IMR-90 (cell line): ENCODE measurements around the gene MAN1C1. TPM values are rescaled to one million over a fixed set of nuclear protein-coding genes. Genes with fewer than 3 reads are reported as not detected.

ENCODE experiments used
- ATAC-seq: fragments of 200-7000 bp; cut with Tn5 transposase; 2 replicates; pipeline ENCODE4 v1.9.1; 2020; ENCODE audit warnings: low read depth, mild to moderate bottlenecking, moderate library complexity
- BruUV-seq: library from RNA; stranded (reverse); fragments of 400-500 nt; replicated peaks from 2 replicates; lab custom pipeline; 2021; lab: Mats Ljungman, UMichigan
- CTCF ChIA-PET: fragments of 300-600 bp; formaldehyde crosslinking; extraction: SDS; loops from one replicate; lab custom pipeline; 2021; ENCODE audit warnings: antibody characterized with exemption; lab: Yijun Ruan, JAX
- POLR2A ChIA-PET: fragments of 300-600 bp; sonication (Branson Sonifier 250); formaldehyde crosslinking; loops from one replicate; lab custom pipeline; 2022; ENCODE audit warnings: antibody characterized with exemption; ENCODE audit not compliant: unreplicated experiment; lab: Charles Lee
- DNase-seq: peaks from one replicate; pipeline ENCODE4 v3.0.0; 2013
- H2AFZ ChIP-seq: replicated peaks from 2 replicates; pipeline ENCODE3; 2013; ENCODE audit warnings: low read length, mild to moderate bottlenecking; ENCODE audit not compliant: poor library complexity
- H2AK5ac ChIP-seq: 2 replicates; pipeline ENCODE4 v1.6.1; 2013; ENCODE audit warnings: low read depth, low read length, inconsistent platforms
- H2AK9ac ChIP-seq: replicated peaks from 2 replicates; pipeline ENCODE3; 2013; ENCODE audit warnings: mild to moderate bottlenecking, low read depth, low read length, moderate library complexity; ENCODE audit not compliant: poor library complexity
- H2BK120ac ChIP-seq: 2 replicates; pipeline ENCODE4 v1.6.1; 2013; ENCODE audit warnings: low read depth, low read length, inconsistent platforms
- H2BK15ac ChIP-seq: 3 replicates; pipeline ENCODE4 v1.6.1; 2013; ENCODE audit warnings: low read depth, low read length, inconsistent platforms
- H2BK20ac ChIP-seq: 2 replicates; pipeline ENCODE4 v1.6.1; 2013; ENCODE audit warnings: low read depth, mild to moderate bottlenecking, inconsistent platforms, low read length, moderate library complexity
- H2BK5ac ChIP-seq: 2 replicates; pipeline ENCODE4 v1.6.1; 2013; ENCODE audit warnings: mild to moderate bottlenecking, low read depth, low read length, inconsistent platforms; ENCODE audit not compliant: poor library complexity, severe bottlenecking
- H3K14ac ChIP-seq: replicated peaks from 2 replicates; pipeline ENCODE4 v1.6.1; 2013; ENCODE audit warnings: low read depth, low read length, inconsistent platforms
- H3K18ac ChIP-seq: 2 replicates; pipeline ENCODE4 v1.6.1; 2013; ENCODE audit warnings: low read depth, low read length, control low read depth
- H3K23ac ChIP-seq: 2 replicates; pipeline ENCODE4 v1.6.1; 2013; ENCODE audit warnings: low read depth, low read length, inconsistent platforms
- H3K27ac ChIP-seq: 2 replicates; pipeline ENCODE4 v1.5.1; 2013; ENCODE audit warnings: mild to moderate bottlenecking, control low read depth, low read length; ENCODE audit not compliant: insufficient read depth
- H3K27me3 ChIP-seq: 2 replicates; pipeline ENCODE4 v1.6.1; 2013; ENCODE audit warnings: low read length; ENCODE audit not compliant: control insufficient read depth, insufficient read depth
- H3K36me3 ChIP-seq: 2 replicates; pipeline ENCODE4 v1.6.1; 2013; ENCODE audit warnings: low read length, mixed read lengths; ENCODE audit not compliant: control insufficient read depth, insufficient read depth
- H3K4ac ChIP-seq: 2 replicates; pipeline ENCODE4 v1.6.1; 2013; ENCODE audit warnings: low read depth, low read length, inconsistent platforms
- H3K4me1 ChIP-seq: 2 replicates; pipeline ENCODE4 v1.6.1; 2013; ENCODE audit warnings: low read length, mixed read lengths; ENCODE audit not compliant: control insufficient read depth, insufficient read depth
- H3K4me2 ChIP-seq: 2 replicates; pipeline ENCODE4 v1.6.1; 2013; ENCODE audit warnings: low read depth, mild to moderate bottlenecking, control low read depth, low read length, moderate library complexity
- H3K4me3 ChIP-seq: 2 replicates; pipeline ENCODE4 v1.5.1; 2013; ENCODE audit warnings: low read depth, mild to moderate bottlenecking, control low read depth, low read length, moderate library complexity; ENCODE audit not compliant: insufficient read depth
- H3K56ac ChIP-seq: 2 replicates; pipeline ENCODE4 v1.6.1; 2013; ENCODE audit warnings: low read length, inconsistent platforms; ENCODE audit not compliant: insufficient read depth; ENCODE audit errors: extremely low read depth
- H3K79me1 ChIP-seq, 2 experiments: 2 replicates each; pipeline ENCODE4 v1.6.1; 2013; ENCODE audit warnings: low read length in 2 of 2, inconsistent platforms in 1 of 2, low read depth in 1 of 2
- H3K9ac ChIP-seq: 2 replicates; pipeline ENCODE4 v1.6.1; 2013; ENCODE audit warnings: low read depth, low read length, control low read depth
- H3K9me1 ChIP-seq: 2 replicates; pipeline ENCODE4 v1.6.1; 2013; ENCODE audit warnings: low read length, inconsistent platforms; ENCODE audit not compliant: insufficient read depth
- H3K9me3 ChIP-seq: 2 replicates; pipeline ENCODE4 v1.6.1; 2013; ENCODE audit warnings: low read length; ENCODE audit not compliant: control insufficient read depth, insufficient read depth
- H4K20me1 ChIP-seq: 2 replicates; pipeline ENCODE4 v1.6.1; 2013; ENCODE audit warnings: low read length, inconsistent platforms; ENCODE audit not compliant: insufficient read depth
- H4K5ac ChIP-seq: 2 replicates; pipeline ENCODE4 v1.6.1; 2013; ENCODE audit warnings: mild to moderate bottlenecking, low read depth, low read length, control low read depth
- H4K8ac ChIP-seq, 2 experiments: 2 replicates each; pipeline ENCODE4 v1.6.1; 2013; ENCODE audit warnings: low read depth in 2 of 2, low read length in 2 of 2, control low read depth in 1 of 2, inconsistent platforms in 1 of 2
- H4K91ac ChIP-seq: 2 replicates; pipeline ENCODE4 v1.6.1; 2013; ENCODE audit warnings: low read depth, low read length, inconsistent platforms; ENCODE audit not compliant: insufficient read depth
- BHLHE40 ChIP-seq: fragments of 150-350 bp; IDR thresholded peaks from 2 replicates; pipeline ENCODE4 v1.6.1; 2016; ENCODE audit warnings: mild to moderate bottlenecking, low read depth, low read length
- FOS ChIP-seq: fragments of 150-350 bp; IDR thresholded peaks from 2 replicates; pipeline ENCODE4 v1.6.1; 2016; ENCODE audit warnings: low read depth, low read length
- MXI1 ChIP-seq: IDR thresholded peaks from 2 replicates; pipeline ENCODE4 v1.6.1; 2012; ENCODE audit warnings: low read depth, mild to moderate bottlenecking, low read length, moderate library complexity, borderline replicate concordance
- NFE2L2 ChIP-seq: fragments of 150-350 bp; IDR thresholded peaks from 2 replicates; pipeline ENCODE4 v1.6.1; 2016; ENCODE audit warnings: low read depth, mild to moderate bottlenecking, low read length
- POLR2A ChIP-seq: IDR thresholded peaks from 2 replicates; pipeline ENCODE4 v1.6.1; 2012; ENCODE audit warnings: mild to moderate bottlenecking, low read depth, low read length
- RAD21 ChIP-seq: IDR thresholded peaks from 2 replicates; pipeline ENCODE4 v1.6.1; 2012; ENCODE audit warnings: low read length, improper control_type of control experiment
- RCOR1 ChIP-seq: IDR thresholded peaks from 2 replicates; pipeline ENCODE4 v1.6.1; 2012; ENCODE audit warnings: mild to moderate bottlenecking, low read length, improper control_type of control experiment; ENCODE audit not compliant: insufficient replicate concordance
- RFX5 ChIP-seq: IDR thresholded peaks from 2 replicates; pipeline ENCODE4 v1.8.0; 2012; ENCODE audit warnings: low read depth, mild to moderate bottlenecking, low read length, moderate library complexity
- WGBS, 2 experiments: methylation state at CpG; one replicate each; pipeline versions ENCODE4 v1.1.5 to v1.1.7; 2013; ENCODE audit warnings: missing lambda C conversion rate in 2 of 2; ENCODE audit not compliant: insufficient read length in 1 of 2; ENCODE audit errors: extremely low coverage in 2 of 2; 5-methylcytosine and 5-hydroxymethylcytosine counted together
- dilution Hi-C: fragments of 300-500 bp; cut with HindIII; formaldehyde crosslinking; loops from one replicate; pipeline ENCODE4 v1.14.3; 2018; ENCODE audit warnings: low sequenced_read_pairs; ENCODE audit not compliant: unreplicated experiment
- in situ Hi-C: fragments of 300-500 bp; cut with MboI; formaldehyde crosslinking; loops from 3 replicates; pipeline ENCODE4 v1.14.3; 2019; ENCODE audit warnings: low sequenced_read_pairs, inconsistent platforms, mixed read lengths
- intact Hi-C: fragments of 100-400 bp; cut with micrococcal nuclease; formaldehyde crosslinking; loops from 2 replicates; pipeline ENCODE4 v1.10.0; 2022
- polyA plus RNA-seq, 3 experiments: library from polyadenylated mRNA; depleted of rRNA; stranded (reverse); fragments of >200 nt; gene quantifications; 2 replicates each; pipeline ENCODE4 v1.2.3, GENCODE V29; 2012; ENCODE audit warnings: low replicate concordance in 1 of 3
- total RNA-seq: library from RNA; depleted of rRNA; stranded (reverse); fragments of >200 nt; gene quantifications from 2 replicates; pipeline ENCODE4 v1.2.3, GENCODE V29; 2012
- TF ChIP-seq, protein P1 (sequence below): fragments of 150-350 bp; IDR thresholded peaks from 2 replicates; pipeline ENCODE4 v1.6.1; 2017; ENCODE audit warnings: mild to moderate bottlenecking, antibody characterized with exemption, low read length, low read depth
- TF ChIP-seq, protein P2 (sequence below): conservative IDR thresholded peaks from 2 replicates; pipeline ENCODE4 v1.5.1; 2012; ENCODE audit warnings: mild to moderate bottlenecking, low read depth, low read length, improper control_type of control experiment
- TF ChIP-seq, protein P3 (sequence below): fragments of 150-350 bp; IDR thresholded peaks from 2 replicates; pipeline ENCODE4 v1.6.1; 2016; ENCODE audit warnings: low read depth, mild to moderate bottlenecking, low read length, moderate library complexity, borderline replicate concordance

Gene MAN1C1
- total and polyA plus RNA-seq, 2 of the 4 experiments (the other 2 are of a cell fraction): 3.2 to 11.3 TPM

DNA sequence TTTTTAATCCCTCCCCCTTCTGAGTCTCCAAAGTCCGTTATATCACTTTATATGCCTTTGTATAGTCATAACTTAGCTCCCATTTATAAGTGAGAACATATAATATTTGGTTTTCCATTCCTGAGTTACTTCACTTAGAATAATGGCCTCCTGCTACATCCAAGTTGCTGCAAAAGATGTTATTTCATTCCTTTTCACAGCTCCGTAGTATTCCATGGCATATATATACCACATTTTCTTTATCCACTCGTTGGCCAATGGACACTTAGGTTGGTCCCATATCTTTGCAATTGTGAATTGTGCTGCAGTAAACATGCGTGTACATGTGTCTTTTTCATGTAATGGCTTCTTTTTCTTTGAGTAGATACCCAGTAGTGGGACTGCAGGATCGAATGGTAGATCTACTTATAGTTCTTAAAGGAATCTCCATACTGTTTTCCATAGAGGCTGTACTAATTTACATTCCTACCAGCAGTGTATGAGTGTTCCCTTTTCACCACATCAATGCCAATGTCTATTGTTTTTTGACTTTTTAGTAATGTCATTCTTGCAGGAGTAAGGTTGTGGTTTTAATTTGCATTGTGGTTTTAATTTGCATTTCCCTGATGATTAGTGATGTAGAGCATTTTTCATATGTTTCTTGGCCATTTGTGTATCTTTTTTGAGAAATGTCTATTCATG, 12.3 kb downstream of the MAN1C1 start:
- Histone ChIP-seq H4K8ac (no peak overlapping the region), H2AK9ac (no peak overlapping the region), H3K4ac (no peak overlapping the region), H3K14ac (no peak overlapping the region), H3K36me3 (no peaks in the 10 kb centered on the region), H2AK5ac (no peak overlapping the region), H3K27me3 (no peaks in the 10 kb centered on the region), H4K20me1 (no peaks in the 10 kb centered on the region), H2BK20ac (no peak overlapping the region), H3K18ac (no peak overlapping the region), H3K79me1 (peaks cover 0 to 5% of the 10 kb centered on the region in 2 experiments; a peak in 1 of 4 replicates), H3K27ac (no peak overlapping the region), H4K91ac (no peak overlapping the region), H3K4me3 (no peak overlapping the region), H3K4me2 (no peak overlapping the region), H3K9ac (no peak overlapping the region), H3K9me3 (no peaks in the 10 kb centered on the region), H2BK15ac (no peak overlapping the region), H2BK5ac (no peak overlapping the region), H3K23ac (no peak overlapping the region), H4K5ac (no peak overlapping the region), H3K4me1 (no peaks in the 10 kb centered on the region; the same call in 1 of the 2 replicates), H2BK120ac (no peak overlapping the region), H2AFZ (no peak overlapping the region), H3K9me1 (no peaks in the 10 kb centered on the region), H3K56ac (no peak overlapping the region)
- intact Hi-C loops (no loop called here), in situ Hi-C loops (no loop called here), dilution Hi-C loops (no loop called here)
- DNase-seq (no peak), ATAC-seq (no peak)
- no CpG with 5 or more reads among the region's 5 CpGs for WGBS, 2 experiments
- ChIA-PET CTCF (no interaction called here), POLR2A (no interaction called here)
- no peak for TF ChIP-seq RFX5
- TF ChIP-seq POLR2A: no peak
- no peak for TF ChIP-seq FOS
- TF ChIP-seq NFE2L2: no peak
- TF ChIP-seq MXI1: no peak
- TF ChIP-seq BHLHE40: no peak
- TF ChIP-seq, protein P1, sequence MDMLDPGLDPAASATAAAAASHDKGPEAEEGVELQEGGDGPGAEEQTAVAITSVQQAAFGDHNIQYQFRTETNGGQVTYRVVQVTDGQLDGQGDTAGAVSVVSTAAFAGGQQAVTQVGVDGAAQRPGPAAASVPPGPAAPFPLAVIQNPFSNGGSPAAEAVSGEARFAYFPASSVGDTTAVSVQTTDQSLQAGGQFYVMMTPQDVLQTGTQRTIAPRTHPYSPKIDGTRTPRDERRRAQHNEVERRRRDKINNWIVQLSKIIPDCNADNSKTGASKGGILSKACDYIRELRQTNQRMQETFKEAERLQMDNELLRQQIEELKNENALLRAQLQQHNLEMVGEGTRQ: no peak
- no peak for TF ChIP-seq RCOR1
- TF ChIP-seq, protein P2, sequence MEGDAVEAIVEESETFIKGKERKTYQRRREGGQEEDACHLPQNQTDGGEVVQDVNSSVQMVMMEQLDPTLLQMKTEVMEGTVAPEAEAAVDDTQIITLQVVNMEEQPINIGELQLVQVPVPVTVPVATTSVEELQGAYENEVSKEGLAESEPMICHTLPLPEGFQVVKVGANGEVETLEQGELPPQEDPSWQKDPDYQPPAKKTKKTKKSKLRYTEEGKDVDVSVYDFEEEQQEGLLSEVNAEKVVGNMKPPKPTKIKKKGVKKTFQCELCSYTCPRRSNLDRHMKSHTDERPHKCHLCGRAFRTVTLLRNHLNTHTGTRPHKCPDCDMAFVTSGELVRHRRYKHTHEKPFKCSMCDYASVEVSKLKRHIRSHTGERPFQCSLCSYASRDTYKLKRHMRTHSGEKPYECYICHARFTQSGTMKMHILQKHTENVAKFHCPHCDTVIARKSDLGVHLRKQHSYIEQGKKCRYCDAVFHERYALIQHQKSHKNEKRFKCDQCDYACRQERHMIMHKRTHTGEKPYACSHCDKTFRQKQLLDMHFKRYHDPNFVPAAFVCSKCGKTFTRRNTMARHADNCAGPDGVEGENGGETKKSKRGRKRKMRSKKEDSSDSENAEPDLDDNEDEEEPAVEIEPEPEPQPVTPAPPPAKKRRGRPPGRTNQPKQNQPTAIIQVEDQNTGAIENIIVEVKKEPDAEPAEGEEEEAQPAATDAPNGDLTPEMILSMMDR: no peak
- TF ChIP-seq, protein P3, sequence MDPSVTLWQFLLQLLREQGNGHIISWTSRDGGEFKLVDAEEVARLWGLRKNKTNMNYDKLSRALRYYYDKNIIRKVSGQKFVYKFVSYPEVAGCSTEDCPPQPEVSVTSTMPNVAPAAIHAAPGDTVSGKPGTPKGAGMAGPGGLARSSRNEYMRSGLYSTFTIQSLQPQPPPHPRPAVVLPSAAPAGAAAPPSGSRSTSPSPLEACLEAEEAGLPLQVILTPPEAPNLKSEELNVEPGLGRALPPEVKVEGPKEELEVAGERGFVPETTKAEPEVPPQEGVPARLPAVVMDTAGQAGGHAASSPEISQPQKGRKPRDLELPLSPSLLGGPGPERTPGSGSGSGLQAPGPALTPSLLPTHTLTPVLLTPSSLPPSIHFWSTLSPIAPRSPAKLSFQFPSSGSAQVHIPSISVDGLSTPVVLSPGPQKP: no peak
- no peak for TF ChIP-seq RAD21
- BruUV-seq: no TSS peak
